WERI-Rb-1 (cell line): Measurements from ENCODE around the gene ETFDH.
"Not testable (repeated sequence)": the region's sequence is repeated elsewhere in the genome, so short reads cannot be mapped to it uniquely, and the experiment has no call there.

Source experiments
- DNase-seq: peaks from one replicate; pipeline ENCODE4 v3.0.0-alpha.2; 2020
- H3K27ac ChIP-seq: fragments of 250-450 bp; sonication (Bioruptor Pico); 2 replicates; pipeline ENCODE4 v1.5.1; 2020; ENCODE audit warnings: mild to moderate bottlenecking, moderate library complexity
- H3K27me3 ChIP-seq: fragments of 250-450 bp; sonication (Bioruptor Pico); 2 replicates; pipeline ENCODE4 v1.5.1; 2021; ENCODE audit warnings: mild to moderate bottlenecking, low read depth, moderate library complexity; ENCODE audit not compliant: insufficient read depth, severe bottlenecking
- H3K36me3 ChIP-seq: fragments of 250-450 bp; sonication (Bioruptor Pico); 2 replicates; pipeline ENCODE4 v1.5.1; 2020; ENCODE audit warnings: mild to moderate bottlenecking, moderate library complexity
- H3K4me3 ChIP-seq: 2 replicates; pipeline ENCODE4 v1.5.1; 2011; ENCODE audit warnings: low read depth, mild to moderate bottlenecking, control low read depth, low read length
- H3K9me3 ChIP-seq: fragments of 250-450 bp; sonication (Bioruptor Pico); 2 replicates; pipeline ENCODE4 v1.5.1; 2021; ENCODE audit warnings: mild to moderate bottlenecking, moderate library complexity; ENCODE audit not compliant: severe bottlenecking
- CTCF ChIP-seq: IDR thresholded peaks from 2 replicates; pipeline ENCODE4 v1.5.1; 2011; ENCODE audit warnings: low read depth, mild to moderate bottlenecking, control low read depth, inconsistent platforms, low read length

ETFDH gene

DNA sequence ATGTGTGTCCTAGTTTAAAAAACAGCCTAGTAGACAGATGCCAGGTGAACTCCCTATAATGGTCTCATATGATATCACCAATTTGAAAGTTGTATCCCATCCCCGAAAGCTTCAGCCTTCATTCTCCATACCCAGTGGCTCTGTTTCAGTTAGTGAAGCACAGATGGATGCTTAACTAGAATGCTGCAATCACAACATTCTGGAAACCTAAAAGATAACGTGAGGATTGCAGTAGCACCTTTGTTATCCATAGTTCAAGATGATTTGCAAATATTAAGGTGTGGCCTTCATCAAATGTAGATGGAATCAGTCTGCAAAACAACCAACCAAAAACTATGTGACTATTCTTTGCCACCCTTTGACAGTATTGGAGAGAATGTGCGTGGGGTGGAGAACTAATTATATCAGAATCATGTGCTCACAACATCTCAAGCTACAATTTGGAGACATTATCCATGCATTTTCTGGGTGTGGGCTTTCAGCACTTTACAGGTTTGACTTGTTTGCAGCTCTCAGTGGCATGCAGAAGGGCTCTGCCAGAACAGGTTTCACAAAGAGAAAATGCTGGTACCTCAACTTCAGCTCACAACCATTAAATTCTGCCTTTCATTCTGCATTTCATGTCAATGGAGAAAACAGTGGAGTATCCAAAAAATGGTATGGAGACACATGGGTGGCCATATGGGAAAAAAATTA lies 69.4 kb downstream of the ETFDH start:
- no peak overlapping the region for H3K4me3 ChIP-seq
- no peaks in the 10 kb centered on the region for H3K27me3 ChIP-seq
- no peak for DNase-seq

DNA sequence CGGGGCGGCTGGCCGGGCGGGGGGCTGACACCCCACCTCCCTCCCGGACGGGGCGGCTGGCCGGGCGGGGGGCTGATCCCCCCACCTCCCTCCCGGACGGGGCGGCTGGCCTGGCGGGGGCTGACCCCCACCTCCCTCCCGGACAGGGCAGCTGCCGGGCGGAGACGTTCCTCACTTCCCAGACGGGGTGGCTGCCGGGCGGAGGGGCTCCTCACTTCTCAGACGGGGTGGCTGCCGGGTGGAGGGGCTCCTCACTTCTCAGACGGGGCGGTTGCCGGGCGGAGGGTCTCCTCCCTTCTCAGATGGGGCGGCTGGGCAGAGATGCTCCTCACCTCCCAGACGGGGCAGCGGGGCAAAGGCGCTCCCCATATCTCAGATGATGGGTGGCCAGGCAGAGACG lies 74.4 kb downstream of the ETFDH start:
- DNase-seq, H3K27me3 ChIP-seq, H3K9me3 ChIP-seq, H3K27ac ChIP-seq, H3K36me3 ChIP-seq, H3K4me3 ChIP-seq: not testable (repeated sequence)

More for the DNA sequence above, 69.4 kb downstream of the ETFDH start:
- TF ChIP-seq CTCF: no peak
- Histone ChIP-seq H3K36me3 (no peaks in the 10 kb centered on the region), H3K27ac (no peak overlapping the region), H3K9me3 (no peaks in the 10 kb centered on the region)

DNA sequence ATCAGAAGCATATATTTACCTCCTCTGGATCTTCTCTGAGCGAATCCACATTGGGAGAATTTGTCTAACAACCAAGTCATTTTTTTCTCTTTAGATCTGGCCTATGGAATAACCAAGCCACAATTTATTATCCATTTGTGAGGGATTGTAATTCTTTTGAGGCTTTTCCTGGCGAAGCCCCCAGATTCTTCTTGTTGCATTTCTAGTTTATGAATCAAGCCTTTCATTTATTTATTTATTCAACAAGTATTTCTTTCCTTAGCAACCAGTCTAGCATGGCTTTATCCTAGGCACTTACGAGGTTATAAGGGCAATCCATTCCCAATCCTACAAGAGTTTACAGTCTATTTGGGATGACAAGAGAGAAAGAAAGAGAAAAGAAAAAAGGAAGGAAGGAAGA lies 78.3 kb downstream of the ETFDH start:
- H3K9me3 ChIP-seq: no peaks in the 10 kb centered on the region
- no peak overlapping the region for H3K4me3 ChIP-seq
- TF ChIP-seq CTCF: no peak
- no peaks in the 10 kb centered on the region for H3K27me3 ChIP-seq
- no peaks in the 10 kb centered on the region for H3K36me3 ChIP-seq
- no peak for DNase-seq
- no peak overlapping the region for H3K27ac ChIP-seq

DNA sequence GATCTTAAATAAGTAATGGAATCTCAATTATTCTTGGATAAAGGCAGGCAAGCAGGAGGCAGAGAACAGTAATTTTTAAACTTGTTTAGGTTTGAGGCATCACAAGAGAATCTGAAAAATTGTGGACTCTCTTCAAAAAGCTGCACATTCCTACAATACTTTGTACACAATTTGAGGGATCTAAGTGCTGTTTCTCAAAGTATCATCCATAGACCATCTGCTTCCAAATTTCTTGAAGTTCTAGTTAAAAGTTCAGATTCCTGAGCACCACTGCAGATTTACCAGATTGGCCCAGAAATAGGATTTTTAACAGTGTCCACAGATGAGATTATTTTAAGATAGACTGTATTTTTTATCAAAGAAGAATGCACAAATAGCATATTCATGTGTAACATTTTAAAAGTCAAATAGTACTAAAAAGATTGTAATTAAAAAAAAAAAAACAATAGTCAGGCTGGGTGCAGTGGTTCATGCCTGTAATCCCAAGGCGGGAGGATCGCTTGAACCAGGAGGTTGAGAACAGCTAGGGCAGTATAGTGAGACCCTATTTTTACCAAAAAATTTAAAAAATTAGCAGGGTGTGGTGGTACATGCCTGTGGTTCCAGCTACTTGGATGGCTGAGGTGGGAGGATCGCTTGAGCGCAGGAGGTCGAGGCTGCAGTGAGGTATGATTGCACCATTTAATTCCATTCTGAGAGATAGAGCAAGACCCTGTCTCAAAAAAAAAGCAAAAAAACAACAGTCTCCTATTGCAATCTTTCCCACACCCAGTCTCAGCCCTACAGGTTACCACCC lies 82.5 kb downstream of the ETFDH start:
- Histone ChIP-seq H3K9me3 (peaks cover 6% of the 10 kb centered on the region), H3K36me3 (no peaks in the 10 kb centered on the region), H3K27me3 (no peaks in the 10 kb centered on the region), H3K27ac (no peak overlapping the region), H3K4me3 (no peak overlapping the region)
- TF ChIP-seq CTCF: no peak
- no peak for DNase-seq

- not testable (repeated sequence) for H3K27ac ChIP-seq, H3K27me3 ChIP-seq, DNase-seq, H3K36me3 ChIP-seq, H3K4me3 ChIP-seq, H3K9me3 ChIP-seq
Observed at GRCh38 chr4:158755819-158756218, 83.7 kb downstream of the ETFDH start.

GRCh38 chr4:158756588-158756987 lies 84.5 kb downstream of the ETFDH start:
- TF ChIP-seq CTCF: no peak
- no peaks in the 10 kb centered on the region for H3K36me3 ChIP-seq
- peaks cover 8% of the 10 kb centered on the region for H3K9me3 ChIP-seq
- no peaks in the 10 kb centered on the region for H3K27me3 ChIP-seq
- no peak overlapping the region for H3K4me3 ChIP-seq
- H3K27ac ChIP-seq: no peak overlapping the region
- no peak for DNase-seq
